Measurements from ENCODE around the gene CPNE6. TPM values are rescaled to one million over a fixed set of nuclear protein-coding genes. Genes with fewer than 3 reads are reported as not detected.

CPNE6 gene
- total and polyA plus RNA-seq, 2 of the 13 experiments (the other 11 are each of a cell fraction or from before 2014, with no cell fraction given): not detected

DNA sequence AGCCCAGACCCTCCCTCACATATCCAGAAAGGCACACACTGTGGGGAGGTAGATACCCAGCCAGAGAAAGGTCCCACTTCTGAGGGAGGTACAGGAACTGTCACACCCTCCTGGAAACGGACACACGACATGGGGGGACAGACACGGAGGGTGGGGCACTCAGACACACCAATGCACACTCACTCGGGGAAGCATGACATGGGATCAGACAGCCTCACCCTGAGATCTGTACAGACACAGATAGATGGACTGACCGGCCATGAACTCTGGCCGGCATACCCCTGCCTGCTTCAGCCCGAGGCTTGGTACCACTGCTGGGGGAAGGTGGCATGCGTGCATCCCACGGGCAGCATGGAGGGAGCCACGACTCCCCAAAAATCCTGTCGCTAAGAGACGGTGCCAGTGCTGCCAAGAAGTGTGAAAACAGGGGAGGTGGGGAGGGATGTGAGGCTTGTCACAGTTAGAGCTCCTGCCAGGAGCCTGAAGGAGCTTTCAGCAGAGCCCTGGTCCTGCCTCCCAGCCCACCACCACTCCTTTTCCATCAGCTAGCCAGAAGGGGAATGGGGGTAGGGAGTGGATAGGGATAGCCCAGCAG, 571 bp downstream of the CPNE6 start (continued):
- peak; percentile 44; the same call in 1 of the 2 replicates for TF ChIP-seq MTA1 (CRISPR knock-in tag; IDR thresholded peaks at IDR 0.05; ENCODE audit: borderline replicate concordance)
- TF ChIP-seq ZFP37 (CRISPR knock-in tag; IDR thresholded peaks at IDR 0.05; ENCODE audit: borderline replicate concordance): no peak
- peak; percentile 28; the same call in 1 of the 2 replicates for TF ChIP-seq ZNF225 (CRISPR knock-in tag; IDR thresholded peaks at IDR 0.05)
- 0 out of 2 replicates have a peak, but pooled peaks have one; percentile 10 for TF ChIP-seq ZNF609 (CRISPR knock-in tag; IDR thresholded peaks at IDR 0.05; ENCODE audit: borderline replicate concordance)
- TF ChIP-seq, protein P1, sequence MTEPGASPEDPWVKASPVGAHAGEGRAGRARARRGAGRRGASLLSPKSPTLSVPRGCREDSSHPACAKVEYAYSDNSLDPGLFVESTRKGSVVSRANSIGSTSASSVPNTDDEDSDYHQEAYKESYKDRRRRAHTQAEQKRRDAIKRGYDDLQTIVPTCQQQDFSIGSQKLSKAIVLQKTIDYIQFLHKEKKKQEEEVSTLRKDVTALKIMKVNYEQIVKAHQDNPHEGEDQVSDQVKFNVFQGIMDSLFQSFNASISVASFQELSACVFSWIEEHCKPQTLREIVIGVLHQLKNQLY (CRISPR knock-in tag; IDR thresholded peaks at IDR 0.05): no peak
- TF ChIP-seq ZMAT3 (CRISPR knock-in tag; conservative IDR thresholded peaks at IDR 0.05): no peak

DNA sequence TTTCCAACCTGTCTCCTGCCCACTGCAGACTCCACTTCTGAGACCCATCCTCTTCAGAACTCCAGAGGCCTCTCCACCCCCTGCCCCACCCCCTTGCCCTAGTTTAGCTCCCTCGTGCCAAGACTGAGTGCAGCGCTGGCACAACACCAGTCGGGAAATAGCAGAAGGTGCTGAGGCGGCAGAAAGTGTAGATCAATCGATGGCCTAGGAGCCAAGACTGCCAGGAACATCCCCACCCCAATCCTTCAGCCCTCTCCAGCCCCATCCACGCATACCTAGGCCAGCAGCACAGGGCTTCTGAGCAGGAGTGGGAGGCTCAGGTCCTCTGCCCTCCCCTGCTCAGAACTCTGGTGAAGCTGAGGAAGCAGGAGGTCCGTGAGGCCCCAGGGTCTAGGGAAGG, 1.1 kb downstream of the CPNE6 start:
- Histone ChIP-seq H3K4me3 (replicated peaks in 1 of 3; ENCODE audit: insufficient read depth in 1 of 3, low read depth in 2 of 3, low read length in 3 of 3) (no peak overlapping the region), H3K4me1 (ENCODE audit: insufficient read depth, low read length) (peaks cover 46% of the 10 kb centered on the region), H3K27ac (ENCODE audit: extremely low read length, insufficient read depth, low read length) (no peak overlapping the region), H3K9ac (ENCODE audit: insufficient read depth, low read depth, low read length) (no peak overlapping the region), H3K36me3 (replicated peaks in 1 of 2; ENCODE audit: control insufficient read depth in 1 of 2, insufficient read depth in 2 of 2, low read length in 2 of 2) (no peaks in the 10 kb centered on the region), H3K79me2 (ENCODE audit: insufficient read depth, low read length) (no peaks in the 10 kb centered on the region), H3K27me3 (ENCODE audit: control insufficient read depth in 1 of 2, insufficient read depth in 2 of 2, low read length in 2 of 2) (peaks cover 13 to 58% of the 10 kb centered on the region in 2 experiments), H4K20me1 (ENCODE audit: insufficient read depth, low read length) (no peaks in the 10 kb centered on the region), H3K9me3 (ENCODE audit: low read length) (no peaks in the 10 kb centered on the region), H3K4me2 (ENCODE audit: low read depth, low read length) (no peak overlapping the region), H2AFZ (ENCODE audit: low read length) (no peak overlapping the region)
- BruUV-seq (replicated peaks): no TSS peak
- intact Hi-C loops (cut with micrococcal nuclease; ENCODE audit: unreplicated experiment) (no loop called here), in situ Hi-C loops (cut with HindIII; ENCODE audit: extremely low pct_ligation_motif_present, low pct_unique_long_range_greater_than_20kb) (no loop called here)
- TF ChIP-seq MAFF (IDR thresholded peaks at IDR 0.05; ENCODE audit: low read depth, low read length) (peak; percentile 70), RBAK (CRISPR knock-in tag; IDR thresholded peaks at IDR 0.05) (peak; percentile 26; the same call in 1 of the 2 replicates), MAFK (conservative IDR thresholded peaks at IDR 0.05 in 1 of 2, IDR thresholded peaks at IDR 0.05 in 1 of 2; ENCODE audit: low read length in 2 of 2) (peak; percentile 86 to 88), RAD51 (IDR thresholded peaks at IDR 0.05; ENCODE audit: borderline replicate concordance) (no peak), PITX1 (CRISPR knock-in tag; IDR thresholded peaks at IDR 0.05) (0 out of 2 replicates have a peak, but pooled peaks have one; percentile 18), ZNF253 (CRISPR knock-in tag; IDR thresholded peaks at IDR 0.05; ENCODE audit: borderline replicate concordance) (peak; percentile 66; the same call in 1 of the 2 replicates), JUNB (CRISPR knock-in tag; IDR thresholded peaks at IDR 0.05; ENCODE audit: borderline replicate concordance) (no peak)
- TF ChIP-seq, protein P2, sequence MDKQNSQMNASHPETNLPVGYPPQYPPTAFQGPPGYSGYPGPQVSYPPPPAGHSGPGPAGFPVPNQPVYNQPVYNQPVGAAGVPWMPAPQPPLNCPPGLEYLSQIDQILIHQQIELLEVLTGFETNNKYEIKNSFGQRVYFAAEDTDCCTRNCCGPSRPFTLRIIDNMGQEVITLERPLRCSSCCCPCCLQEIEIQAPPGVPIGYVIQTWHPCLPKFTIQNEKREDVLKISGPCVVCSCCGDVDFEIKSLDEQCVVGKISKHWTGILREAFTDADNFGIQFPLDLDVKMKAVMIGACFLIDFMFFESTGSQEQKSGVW (CRISPR knock-in tag; IDR thresholded peaks at IDR 0.05; ENCODE audit: borderline replicate concordance): no peak
- ATAC-seq (peak; percentile 1; the same call in 1 of the 3 replicates), FAIRE-seq (no peak), DNase-seq (ENCODE audit: low spot score) (no peak)
- ChIA-PET POLR2A (interaction anchor here (1.2 to 8.3 kb wide), 5 partner anchors 9 to 89 kb away, joined by 3 to 68 read pairs (median 4); partner anchors contain the start of genes DCAF11, IRF9, NRL and PCK2), CTCF (ENCODE audit: low intra/inter-chr PET ratio, low total read pairs) (no interaction called here)
- whole genome bisulfite sequencing (ENCODE audit: low lambda C conversion rate): 55% methylated on average over 7 of the region's 7 CpGs

Data from HepG2 (cell line).